HepG2 (cell line): ENCODE measurements around the gene PGAP3. TPM values are rescaled to one million over a fixed set of nuclear protein-coding genes. Genes with fewer than 3 reads are reported as not detected.
"Not testable (repeated sequence)": the region's sequence is repeated elsewhere in the genome, so short reads cannot be mapped to it uniquely, and the experiment has no call there.

Experiments used
- ATAC-seq: fragments of 200-7000 bp; cut with Tn5 transposase; 3 replicates; pipeline ENCODE4 v1.9.1; 2020; ENCODE audit warnings: mild to moderate bottlenecking, moderate library complexity
- BruUV-seq: library from RNA; stranded (reverse); fragments of 400-500 nt; replicated peaks from 2 replicates; lab custom pipeline; 2021; lab: Mats Ljungman, UMichigan
- CTCF ChIA-PET: fragments of 300-600 bp; formaldehyde crosslinking; extraction: SDS; loops from one replicate; lab custom pipeline; 2021; ENCODE audit warnings: low total read pairs, inconsistent platforms, low intra/inter-chr PET ratio; lab: Yijun Ruan, JAX
- POLR2A ChIA-PET: fragments of 350-600 bp; sonication (Branson Sonifier 250); formaldehyde crosslinking; loops from one replicate; lab custom pipeline; 2020; ENCODE audit warnings: antibody characterized with exemption, inconsistent platforms; lab: Yijun Ruan, JAX
- DNase-seq: peaks from one replicate; pipeline ENCODE4 v3.0.0-alpha.2; 2015; ENCODE audit warnings: low spot score
- FAIRE-seq: peaks from 3 replicates; lab custom pipeline; 2011; peaks lifted over from hg19 to GRCh38; lab: Jason Lieb, UNC
- H2AFZ ChIP-seq: one replicate; pipeline ENCODE4 v1.6.1; 2011; ENCODE audit warnings: low read length, inconsistent platforms
- H3K27ac ChIP-seq: fragments of 300-600 bp; 3 replicates; pipeline ENCODE4 v1.8.0; 2011; ENCODE audit warnings: mixed run types, mild to moderate bottlenecking, mixed read lengths, low read length, inconsistent platforms; ENCODE audit not compliant: insufficient read depth; ENCODE audit errors: extremely low read length
- H3K27me3 ChIP-seq, 2 experiments: fragments of 200-600 bp in 1 of 2; 2 replicates in 1 of 2; 3 replicates in 1 of 2; pipeline versions ENCODE4 v1.6.0 to v1.8.0; 2011; ENCODE audit warnings: low read length in 2 of 2, mild to moderate bottlenecking in 2 of 2, moderate library complexity in 2 of 2, inconsistent platforms in 1 of 2; ENCODE audit not compliant: insufficient read depth in 2 of 2, control insufficient read depth in 1 of 2
- H3K36me3 ChIP-seq, 2 experiments: fragments of 200-600 bp in 1 of 2; replicated peaks in 1 of 2; 2 replicates in 1 of 2; 3 replicates in 1 of 2; pipeline versions ENCODE4 v1.5.1 to v1.8.0; 2011; ENCODE audit warnings: low read length in 2 of 2, inconsistent platforms in 1 of 2; ENCODE audit not compliant: insufficient read depth in 2 of 2, control insufficient read depth in 1 of 2
- H3K4me1 ChIP-seq: 2 replicates; pipeline ENCODE4 v1.5.1; 2012; ENCODE audit warnings: low read length, inconsistent platforms; ENCODE audit not compliant: insufficient read depth
- H3K4me2 ChIP-seq: 2 replicates; pipeline ENCODE4 v1.6.0; 2011; ENCODE audit warnings: low read depth, low read length, inconsistent platforms
- H3K4me3 ChIP-seq, 3 experiments: fragments of 200-600 bp in 1 of 3; sonication (generic), shearing (Covaris generic) in 1 of 3; replicated peaks in 1 of 3; 2 replicates each; pipeline ENCODE4 v1.5.1; 2011 to 2016; ENCODE audit warnings: low read length in 3 of 3, inconsistent platforms in 2 of 3, low read depth in 2 of 3, mild to moderate bottlenecking in 2 of 3, control low read depth in 1 of 3, mixed read lengths in 1 of 3; ENCODE audit not compliant: insufficient read depth in 1 of 3
- H3K79me2 ChIP-seq: one replicate; pipeline ENCODE4 v1.6.1; 2011; ENCODE audit warnings: low read length, inconsistent platforms; ENCODE audit not compliant: insufficient read depth
- H3K9ac ChIP-seq: 2 replicates; pipeline ENCODE4 v1.6.0; 2011; ENCODE audit warnings: mild to moderate bottlenecking, low read depth, low read length, inconsistent platforms; ENCODE audit not compliant: insufficient read depth
- H3K9me3 ChIP-seq: 2 replicates; pipeline ENCODE4 v1.5.1; 2012; ENCODE audit warnings: mild to moderate bottlenecking, low read length
- H4K20me1 ChIP-seq: 2 replicates; pipeline ENCODE4 v1.6.0; 2011; ENCODE audit warnings: inconsistent platforms, mild to moderate bottlenecking, low read length, moderate library complexity; ENCODE audit not compliant: insufficient read depth
- EEA1 ChIP-seq: sonication (generic); formaldehyde crosslinking; IDR thresholded peaks from 2 replicates; pipeline ENCODE4 v1.5.1; 2020; ENCODE audit warnings: mild to moderate bottlenecking, missing genetic modification reagents, borderline replicate concordance
- NBN ChIP-seq: fragments of 450-650 bp; conservative IDR thresholded peaks from 2 replicates; pipeline ENCODE4 v1.6.1; 2017
- REL ChIP-seq: sonication (generic); formaldehyde crosslinking; conservative IDR thresholded peaks from 2 replicates; pipeline ENCODE4 v1.8.0; 2022; ENCODE audit warnings: mild to moderate bottlenecking, missing genetic modification reagents, moderate library complexity
- SMARCE1 ChIP-seq: fragments of 450-650 bp; IDR thresholded peaks from 2 replicates; pipeline ENCODE4 v1.6.1; 2017; ENCODE audit warnings: borderline replicate concordance
- TEAD3 ChIP-seq: optimal IDR thresholded peaks from 2 replicates; pipeline ENCODE3; 2016; ENCODE audit warnings: borderline replicate concordance
- ZFP90 ChIP-seq: sonication (generic); formaldehyde crosslinking; IDR thresholded peaks from 2 replicates; pipeline ENCODE4 v1.8.0; 2022; ENCODE audit warnings: missing genetic modification reagents, mild to moderate bottlenecking, inconsistent platforms, borderline replicate concordance
- ZFX ChIP-seq: sonication (generic); formaldehyde crosslinking; IDR thresholded peaks from 2 replicates; pipeline ENCODE4 v1.4.0; 2020; ENCODE audit warnings: mild to moderate bottlenecking, low read depth, missing genetic modification reagents, moderate library complexity
- ZNF501 ChIP-seq: sonication (generic); formaldehyde crosslinking; IDR thresholded peaks from 2 replicates; pipeline ENCODE4 v1.5.1; 2020; ENCODE audit warnings: mild to moderate bottlenecking, moderate library complexity, missing genetic modification reagents
- ZNF564 ChIP-seq: sonication (generic); formaldehyde crosslinking; IDR thresholded peaks from 2 replicates; pipeline ENCODE4 v1.8.1; 2023; ENCODE audit warnings: mild to moderate bottlenecking, missing genetic modification reagents
- WGBS: methylation state at CpG from one replicate; pipeline ENCODE4 v1.1.6; 2017; ENCODE audit warnings: low lambda C conversion rate; 5-methylcytosine and 5-hydroxymethylcytosine counted together
- in situ Hi-C: cut with HindIII; loops from 2 replicates; pipeline ENCODE4 v1.10.0; 2017; ENCODE audit warnings: low pct_unique_long_range_greater_than_20kb; ENCODE audit not compliant: extremely low pct_ligation_motif_present
- intact Hi-C: fragments of 100-400 bp; cut with micrococcal nuclease; formaldehyde crosslinking; loops from one replicate; pipeline ENCODE4 v1.10.0; 2022; ENCODE audit not compliant: unreplicated experiment
- polyA plus RNA-seq, 8 experiments: library from polyadenylated mRNA; depleted of rRNA in 3 of 8; stranded (reverse) in 7 of 8; unstranded in 1 of 8; fragments of >200 nt; fragmentation: Illumina TruSeq in 4 of 8; extraction: Trizol in 4 of 8; gene quantifications; 2 replicates each; pipeline versions ENCODE4 v1.2.1 to v1.2.3, GENCODE V29; 2011 to 2016; ENCODE audit warnings: low read depth in 4 of 8, missing spikeins in 1 of 8, mixed read lengths in 1 of 8; ENCODE audit not compliant: insufficient read depth in 1 of 8
- total RNA-seq, 5 experiments: library from RNA; depleted of rRNA; stranded (reverse); fragments of >200 nt; fragmentation: Illumina TruSeq; extraction: Trizol; gene quantifications; 2 replicates each; pipeline ENCODE4 v1.2.3, GENCODE V29; 2016; ENCODE audit warnings: low read depth in 1 of 5
- TF ChIP-seq, protein P1 (sequence below): IDR thresholded peaks from 2 replicates; pipeline ENCODE4 v1.6.1; 2016
- TF ChIP-seq, protein P2 (sequence below): sonication (generic); formaldehyde crosslinking; IDR thresholded peaks from 2 replicates; pipeline ENCODE4 v1.5.1; 2020; ENCODE audit warnings: mild to moderate bottlenecking, moderate library complexity, missing genetic modification reagents
- TF ChIP-seq, protein P3 (sequence below), 2 experiments: IDR thresholded peaks; 2 replicates each; pipeline ENCODE4 v1.6.1; 2011 to 2012; ENCODE audit warnings: low read length in 2 of 2, borderline replicate concordance in 1 of 2, low read depth in 1 of 2, mild to moderate bottlenecking in 1 of 2, moderate library complexity in 1 of 2

PGAP3 gene
- total and polyA plus RNA-seq, 2 of the 13 experiments (the other 11 are each of a cell fraction or from before 2014, with no cell fraction given): 11.9 to 14.6 TPM

DNA sequence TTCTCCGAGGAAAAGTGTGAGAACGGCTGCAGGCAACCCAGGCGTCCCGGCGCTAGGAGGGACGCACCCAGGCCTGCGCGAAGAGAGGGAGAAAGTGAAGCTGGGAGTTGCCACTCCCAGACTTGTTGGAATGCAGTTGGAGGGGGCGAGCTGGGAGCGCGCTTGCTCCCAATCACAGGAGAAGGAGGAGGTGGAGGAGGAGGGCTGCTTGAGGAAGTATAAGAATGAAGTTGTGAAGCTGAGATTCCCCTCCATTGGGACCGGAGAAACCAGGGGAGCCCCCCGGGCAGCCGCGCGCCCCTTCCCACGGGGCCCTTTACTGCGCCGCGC, 11.9 kb upstream of the PGAP3 start, which contains the start of gene ERBB2 (continued):
- TF ChIP-seq, protein P1, sequence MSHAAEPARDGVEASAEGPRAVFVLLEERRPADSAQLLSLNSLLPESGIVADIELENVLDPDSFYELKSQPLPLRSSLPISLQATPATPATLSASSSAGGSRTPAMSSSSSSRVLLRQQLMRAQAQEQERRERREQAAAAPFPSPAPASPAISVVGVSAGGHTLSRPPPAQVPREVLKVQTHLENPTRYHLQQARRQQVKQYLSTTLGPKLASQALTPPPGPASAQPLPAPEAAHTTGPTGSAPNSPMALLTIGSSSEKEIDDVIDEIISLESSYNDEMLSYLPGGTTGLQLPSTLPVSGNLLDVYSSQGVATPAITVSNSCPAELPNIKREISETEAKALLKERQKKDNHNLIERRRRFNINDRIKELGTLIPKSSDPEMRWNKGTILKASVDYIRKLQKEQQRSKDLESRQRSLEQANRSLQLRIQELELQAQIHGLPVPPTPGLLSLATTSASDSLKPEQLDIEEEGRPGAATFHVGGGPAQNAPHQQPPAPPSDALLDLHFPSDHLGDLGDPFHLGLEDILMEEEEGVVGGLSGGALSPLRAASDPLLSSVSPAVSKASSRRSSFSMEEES (CRISPR knock-in tag): 0 out of 2 replicates have a peak, but pooled peaks have one; percentile 20
- peak; percentile 75 for TF ChIP-seq ZFX (CRISPR knock-in tag)
- TF ChIP-seq SMARCE1: no peak
- TF ChIP-seq ZNF564: 0 out of 2 replicates have a peak, but pooled peaks have one; percentile 58
- peak; percentile 59; the same call in 1 of the 2 replicates for TF ChIP-seq EEA1 (CRISPR knock-in tag)
- TF ChIP-seq NBN: no peak
- peak; percentile 98 for TF ChIP-seq TEAD3

DNA sequence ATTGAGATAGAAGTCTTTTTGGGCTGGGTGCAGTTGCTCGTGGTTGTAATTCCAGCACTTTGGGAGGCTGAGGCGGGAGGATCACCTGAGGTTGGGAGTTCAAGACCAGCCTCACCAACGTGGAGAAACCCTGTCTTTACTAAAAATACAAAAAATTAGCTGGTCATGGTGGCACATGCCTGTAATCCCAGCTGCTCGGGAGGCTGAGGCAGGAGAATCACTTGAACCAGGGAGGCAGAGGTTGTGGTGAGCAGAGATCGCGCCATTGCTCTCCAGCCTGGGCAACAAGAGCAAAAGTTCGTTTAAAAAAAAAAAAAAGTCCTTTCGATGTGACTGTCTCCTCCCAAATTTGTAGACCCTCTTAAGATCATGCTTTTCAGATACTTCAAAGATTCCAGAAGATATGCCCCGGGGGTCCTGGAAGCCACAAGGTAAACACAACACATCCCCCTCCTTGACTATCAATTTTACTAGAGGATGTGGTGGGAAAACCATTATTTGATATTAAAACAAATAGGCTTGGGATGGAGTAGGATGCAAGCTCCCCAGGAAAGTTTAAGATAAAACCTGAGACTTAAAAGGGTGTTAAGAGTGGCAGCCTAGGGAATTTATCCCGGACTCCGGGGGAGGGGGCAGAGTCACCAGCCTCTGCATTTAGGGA, 11.4 kb upstream of the PGAP3 start:
- H3K27ac ChIP-seq: peak overlapping the region; percentile 78
- POLR2A ChIA-PET: interaction anchor here (1.1 to 6.6 kb wide), 12 partner anchors 11 to 68 kb away, joined by 3 to 118 read pairs (median 12); partner anchors contain the start of genes GRB7, MIEN1, PGAP3 and TCAP
- H3K4me2 ChIP-seq: peak overlapping the region; percentile 92
- H4K20me1 ChIP-seq, in situ Hi-C loops, H3K9me3 ChIP-seq, BruUV-seq, FAIRE-seq, H3K36me3 ChIP-seq, ATAC-seq, intact Hi-C loops, CTCF ChIA-PET, H3K27me3 ChIP-seq, DNase-seq, H2AFZ ChIP-seq: not testable (repeated sequence)
- H3K4me1 ChIP-seq: peaks cover 78% of the 10 kb centered on the region
- peaks cover 50% of the 10 kb centered on the region for H3K79me2 ChIP-seq
- 36% methylated on average over 11 of the region's 11 CpGs for WGBS
- H3K9ac ChIP-seq: peak overlapping the region; percentile 88
- peak overlapping the region; percentile 90 to 94 (median 90) for H3K4me3 ChIP-seq
- TF ChIP-seq REL (0 out of 2 replicates have a peak, but pooled peaks have one; percentile 2), ZNF501 (CRISPR knock-in tag) (peak; percentile 71), ZFP90 (0 out of 2 replicates have a peak, but pooled peaks have one; percentile 37)
- TF ChIP-seq, protein P2, sequence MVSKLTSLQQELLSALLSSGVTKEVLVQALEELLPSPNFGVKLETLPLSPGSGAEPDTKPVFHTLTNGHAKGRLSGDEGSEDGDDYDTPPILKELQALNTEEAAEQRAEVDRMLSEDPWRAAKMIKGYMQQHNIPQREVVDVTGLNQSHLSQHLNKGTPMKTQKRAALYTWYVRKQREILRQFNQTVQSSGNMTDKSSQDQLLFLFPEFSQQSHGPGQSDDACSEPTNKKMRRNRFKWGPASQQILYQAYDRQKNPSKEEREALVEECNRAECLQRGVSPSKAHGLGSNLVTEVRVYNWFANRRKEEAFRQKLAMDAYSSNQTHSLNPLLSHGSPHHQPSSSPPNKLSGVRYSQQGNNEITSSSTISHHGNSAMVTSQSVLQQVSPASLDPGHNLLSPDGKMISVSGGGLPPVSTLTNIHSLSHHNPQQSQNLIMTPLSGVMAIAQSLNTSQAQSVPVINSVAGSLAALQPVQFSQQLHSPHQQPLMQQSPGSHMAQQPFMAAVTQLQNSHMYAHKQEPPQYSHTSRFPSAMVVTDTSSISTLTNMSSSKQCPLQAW (CRISPR knock-in tag): peak; percentile 48; the same call in 1 of the 2 replicates
- TF ChIP-seq, protein P3, sequence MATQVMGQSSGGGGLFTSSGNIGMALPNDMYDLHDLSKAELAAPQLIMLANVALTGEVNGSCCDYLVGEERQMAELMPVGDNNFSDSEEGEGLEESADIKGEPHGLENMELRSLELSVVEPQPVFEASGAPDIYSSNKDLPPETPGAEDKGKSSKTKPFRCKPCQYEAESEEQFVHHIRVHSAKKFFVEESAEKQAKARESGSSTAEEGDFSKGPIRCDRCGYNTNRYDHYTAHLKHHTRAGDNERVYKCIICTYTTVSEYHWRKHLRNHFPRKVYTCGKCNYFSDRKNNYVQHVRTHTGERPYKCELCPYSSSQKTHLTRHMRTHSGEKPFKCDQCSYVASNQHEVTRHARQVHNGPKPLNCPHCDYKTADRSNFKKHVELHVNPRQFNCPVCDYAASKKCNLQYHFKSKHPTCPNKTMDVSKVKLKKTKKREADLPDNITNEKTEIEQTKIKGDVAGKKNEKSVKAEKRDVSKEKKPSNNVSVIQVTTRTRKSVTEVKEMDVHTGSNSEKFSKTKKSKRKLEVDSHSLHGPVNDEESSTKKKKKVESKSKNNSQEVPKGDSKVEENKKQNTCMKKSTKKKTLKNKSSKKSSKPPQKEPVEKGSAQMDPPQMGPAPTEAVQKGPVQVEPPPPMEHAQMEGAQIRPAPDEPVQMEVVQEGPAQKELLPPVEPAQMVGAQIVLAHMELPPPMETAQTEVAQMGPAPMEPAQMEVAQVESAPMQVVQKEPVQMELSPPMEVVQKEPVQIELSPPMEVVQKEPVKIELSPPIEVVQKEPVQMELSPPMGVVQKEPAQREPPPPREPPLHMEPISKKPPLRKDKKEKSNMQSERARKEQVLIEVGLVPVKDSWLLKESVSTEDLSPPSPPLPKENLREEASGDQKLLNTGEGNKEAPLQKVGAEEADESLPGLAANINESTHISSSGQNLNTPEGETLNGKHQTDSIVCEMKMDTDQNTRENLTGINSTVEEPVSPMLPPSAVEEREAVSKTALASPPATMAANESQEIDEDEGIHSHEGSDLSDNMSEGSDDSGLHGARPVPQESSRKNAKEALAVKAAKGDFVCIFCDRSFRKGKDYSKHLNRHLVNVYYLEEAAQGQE (IDR thresholded peaks at IDR 0.05; ENCODE audit: borderline replicate concordance in 1 of 2, low read depth in 1 of 2, low read length in 2 of 2): 0 out of 4 replicates have a peak, but pooled peaks of 1 of the 2 experiments have one; percentile 9
